HL-60 (cell line): ENCODE data around the gene BBS9.

Experiments used
- DNase-seq, 2 experiments: peaks; one replicate each; pipeline ENCODE4 v3.0.0-alpha.2; 2010 to 2020; ENCODE audit warnings: low read depth in 1 of 2, low spot score in 1 of 2
- H3K27ac ChIP-seq: fragments of 250-450 bp; sonication (Bioruptor Pico); replicated peaks from 2 replicates; pipeline ENCODE4 v1.5.1; 2020; ENCODE audit warnings: mild to moderate bottlenecking, moderate library complexity
- H3K27me3 ChIP-seq: fragments of 250-450 bp; sonication (Bioruptor Pico); 2 replicates; pipeline ENCODE4 v1.5.1; 2021; ENCODE audit warnings: mild to moderate bottlenecking, moderate library complexity; ENCODE audit not compliant: insufficient read depth, poor library complexity, severe bottlenecking
- H3K4me3 ChIP-seq: replicated peaks from 2 replicates; pipeline ENCODE4 v1.5.1; 2011; ENCODE audit warnings: mild to moderate bottlenecking, control low read depth, low read length; ENCODE audit not compliant: insufficient read depth
- CTCF ChIP-seq: IDR thresholded peaks from one replicate; pipeline ENCODE4 v1.5.1; 2011; ENCODE audit warnings: low read length, control low read depth, inconsistent platforms; ENCODE audit not compliant: insufficient read depth
- GABPA ChIP-seq: IDR thresholded peaks from 2 replicates; pipeline ENCODE4 v1.6.1; 2012; ENCODE audit warnings: low read depth
- POLR2AphosphoS5 ChIP-seq: IDR thresholded peaks from 2 replicates; pipeline ENCODE4 v1.6.1; 2012; ENCODE audit warnings: low read depth
- SPI1 ChIP-seq: IDR thresholded peaks from 2 replicates; pipeline ENCODE4 v1.6.1; 2012; ENCODE audit warnings: low read depth, mild to moderate bottlenecking, borderline replicate concordance
- TF ChIP-seq, protein P1 (sequence below): IDR thresholded peaks from 2 replicates; pipeline ENCODE4 v1.6.1; 2012; ENCODE audit warnings: low read depth; ENCODE audit not compliant: insufficient replicate concordance

The BBS9 gene

DNA sequence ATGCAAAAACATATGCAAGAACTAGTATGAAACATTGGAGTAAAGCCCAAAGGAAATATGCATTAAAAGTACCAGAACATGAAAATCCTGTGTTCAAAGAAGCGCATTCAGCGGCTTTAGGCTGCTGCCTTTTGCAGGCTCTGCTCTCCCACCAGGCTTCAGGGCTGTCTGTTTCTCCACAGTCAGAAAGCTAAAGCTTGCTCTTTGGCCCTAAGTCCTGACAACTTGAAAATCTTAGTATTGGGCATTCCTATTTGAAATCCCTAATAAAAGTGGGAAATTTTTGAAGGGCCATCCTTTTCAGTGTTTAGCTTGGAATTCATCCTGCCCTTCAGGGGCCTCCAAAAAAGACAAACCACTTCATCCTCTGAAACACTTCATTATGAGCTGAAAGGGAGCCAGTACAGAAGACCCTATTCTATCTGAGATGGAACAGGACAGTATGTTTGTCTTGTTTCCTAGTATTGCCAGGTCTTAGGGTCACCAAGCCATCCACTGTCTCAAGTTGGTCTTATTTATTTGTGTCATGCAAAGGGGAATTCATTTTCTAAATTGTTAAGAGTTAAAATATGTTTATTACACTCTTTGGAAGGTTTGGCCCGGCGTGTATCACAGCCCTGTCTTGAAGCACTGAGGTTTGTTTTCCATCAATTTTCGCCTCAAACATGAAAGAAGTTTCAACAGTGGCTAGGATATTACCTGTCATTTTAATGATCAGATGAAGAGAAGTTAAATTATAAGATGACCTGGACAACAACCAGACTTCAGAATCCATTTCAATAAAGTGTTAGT, 449.7 kb downstream of the BBS9 start:
- no peak for DNase-seq
- Histone ChIP-seq H3K4me3 (no peak overlapping the region), H3K27ac (no peak overlapping the region), H3K27me3 (no peaks in the 10 kb centered on the region)
- no peak for TF ChIP-seq CTCF
- no peak for TF ChIP-seq GABPA
- TF ChIP-seq, protein P1, sequence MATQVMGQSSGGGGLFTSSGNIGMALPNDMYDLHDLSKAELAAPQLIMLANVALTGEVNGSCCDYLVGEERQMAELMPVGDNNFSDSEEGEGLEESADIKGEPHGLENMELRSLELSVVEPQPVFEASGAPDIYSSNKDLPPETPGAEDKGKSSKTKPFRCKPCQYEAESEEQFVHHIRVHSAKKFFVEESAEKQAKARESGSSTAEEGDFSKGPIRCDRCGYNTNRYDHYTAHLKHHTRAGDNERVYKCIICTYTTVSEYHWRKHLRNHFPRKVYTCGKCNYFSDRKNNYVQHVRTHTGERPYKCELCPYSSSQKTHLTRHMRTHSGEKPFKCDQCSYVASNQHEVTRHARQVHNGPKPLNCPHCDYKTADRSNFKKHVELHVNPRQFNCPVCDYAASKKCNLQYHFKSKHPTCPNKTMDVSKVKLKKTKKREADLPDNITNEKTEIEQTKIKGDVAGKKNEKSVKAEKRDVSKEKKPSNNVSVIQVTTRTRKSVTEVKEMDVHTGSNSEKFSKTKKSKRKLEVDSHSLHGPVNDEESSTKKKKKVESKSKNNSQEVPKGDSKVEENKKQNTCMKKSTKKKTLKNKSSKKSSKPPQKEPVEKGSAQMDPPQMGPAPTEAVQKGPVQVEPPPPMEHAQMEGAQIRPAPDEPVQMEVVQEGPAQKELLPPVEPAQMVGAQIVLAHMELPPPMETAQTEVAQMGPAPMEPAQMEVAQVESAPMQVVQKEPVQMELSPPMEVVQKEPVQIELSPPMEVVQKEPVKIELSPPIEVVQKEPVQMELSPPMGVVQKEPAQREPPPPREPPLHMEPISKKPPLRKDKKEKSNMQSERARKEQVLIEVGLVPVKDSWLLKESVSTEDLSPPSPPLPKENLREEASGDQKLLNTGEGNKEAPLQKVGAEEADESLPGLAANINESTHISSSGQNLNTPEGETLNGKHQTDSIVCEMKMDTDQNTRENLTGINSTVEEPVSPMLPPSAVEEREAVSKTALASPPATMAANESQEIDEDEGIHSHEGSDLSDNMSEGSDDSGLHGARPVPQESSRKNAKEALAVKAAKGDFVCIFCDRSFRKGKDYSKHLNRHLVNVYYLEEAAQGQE: no peak
- no peak for TF ChIP-seq SPI1

DNA sequence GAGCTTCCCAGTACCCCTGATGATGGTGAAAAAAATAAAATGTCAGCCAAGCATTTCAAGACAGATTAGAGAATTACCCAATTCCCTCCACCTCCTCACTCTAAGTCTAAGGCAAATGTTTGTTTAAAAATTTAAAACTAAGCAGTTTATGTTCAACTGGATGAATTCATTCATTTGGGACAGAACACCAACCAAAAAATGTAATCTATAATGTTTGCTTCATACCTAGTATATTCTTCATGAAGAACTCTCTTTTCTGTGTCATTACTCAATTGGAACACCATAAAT, 450.3 kb downstream of the BBS9 start:
- DNase-seq: no peak
- no peak overlapping the region for H3K4me3 ChIP-seq
- H3K27ac ChIP-seq: no peak overlapping the region
- H3K27me3 ChIP-seq: no peaks in the 10 kb centered on the region
- TF ChIP-seq SPI1: no peak

GRCh38 chr7:33581236-33581635, 451.9 kb downstream of the BBS9 start:
- H3K27ac ChIP-seq: no peak overlapping the region
- TF ChIP-seq, protein P1: no peak
- TF ChIP-seq CTCF: no peak
- TF ChIP-seq SPI1: no peak
- no peak for TF ChIP-seq GABPA
- no peak for TF ChIP-seq POLR2AphosphoS5
- H3K27me3 ChIP-seq: no peaks in the 10 kb centered on the region
- no peak overlapping the region for H3K4me3 ChIP-seq
- no peak for DNase-seq

- TF ChIP-seq POLR2AphosphoS5: no peak
- TF ChIP-seq GABPA: no peak
- TF ChIP-seq SPI1: no peak
- no peak for TF ChIP-seq CTCF
- TF ChIP-seq, protein P1: no peak
- no peak overlapping the region for H3K27ac ChIP-seq
- DNase-seq: no peak
- H3K4me3 ChIP-seq: no peak overlapping the region
- H3K27me3 ChIP-seq: no peaks in the 10 kb centered on the region
Measured at GRCh38 chr7:33582104-33582503, 452.7 kb downstream of the BBS9 start.
